ENCODE data around the gene AUTS2.
A peak's percentile ranks its signal among the peaks of the same experiment; 100 is the strongest.

AUTS2 gene

GRCh38 chr7:70416347-70416985 lies 818.2 kb downstream of the AUTS2 start:
- DNase-seq: no peak

- no peak for DNase-seq
These were observed 818.8 kb downstream of the AUTS2 start for GRCh38 chr7:70416986-70417655.

DNA sequence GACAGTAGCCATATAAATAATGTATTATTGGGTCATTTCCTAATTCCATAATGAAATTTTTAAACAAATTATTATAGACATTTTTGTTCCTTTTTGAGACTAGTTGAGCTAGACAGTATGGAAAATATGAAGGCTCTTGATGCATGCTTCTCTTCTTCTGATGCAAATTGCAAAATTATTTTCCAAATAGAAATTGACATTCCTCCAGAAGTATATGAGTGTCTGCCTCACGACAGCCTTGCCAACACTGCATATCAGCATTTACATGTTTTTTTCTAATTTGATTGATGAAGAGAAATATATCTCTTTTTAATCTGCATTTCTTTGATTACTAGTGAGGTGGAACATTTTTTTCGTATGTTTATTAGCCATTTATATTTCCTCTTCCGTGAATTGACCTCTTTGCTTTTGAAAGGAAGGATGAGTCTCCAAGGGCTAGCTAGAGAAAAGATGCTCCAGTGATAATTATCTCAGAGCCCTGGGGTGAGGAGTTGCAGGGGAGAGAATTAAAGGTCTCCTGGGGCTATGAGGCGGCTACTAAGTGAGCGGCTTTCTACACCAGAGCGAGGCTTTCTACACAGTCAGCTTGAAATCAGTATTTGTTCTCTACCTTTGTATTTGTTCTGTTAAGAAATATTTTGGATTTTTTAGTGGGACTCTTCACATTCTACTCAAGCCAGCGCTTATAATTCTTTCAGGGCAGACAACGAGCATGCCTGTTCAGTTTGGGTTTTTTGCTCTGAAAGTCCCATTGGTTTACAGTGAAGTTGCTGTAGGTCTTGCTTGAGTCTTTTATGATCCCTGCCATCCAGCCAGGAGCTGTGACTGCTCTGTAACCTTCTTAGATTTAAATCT lies 821.5 kb downstream of the AUTS2 start:
- DNase-seq: no peak

DNA sequence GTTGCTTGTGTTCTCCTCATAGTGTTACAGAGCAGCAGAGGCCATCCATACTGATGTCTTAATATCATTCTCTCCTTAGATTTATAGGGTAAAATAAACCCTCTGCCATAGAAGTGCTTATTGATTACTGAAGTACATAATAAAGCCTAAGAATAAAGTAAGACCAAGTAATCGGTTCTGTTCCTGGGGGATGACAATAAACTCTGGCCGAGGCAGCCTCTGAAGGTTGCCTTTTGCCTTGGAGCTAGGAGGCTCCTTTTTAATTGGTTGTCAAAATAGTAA lies 822.0 kb downstream of the AUTS2 start:
- DNase-seq: no peak

DNA sequence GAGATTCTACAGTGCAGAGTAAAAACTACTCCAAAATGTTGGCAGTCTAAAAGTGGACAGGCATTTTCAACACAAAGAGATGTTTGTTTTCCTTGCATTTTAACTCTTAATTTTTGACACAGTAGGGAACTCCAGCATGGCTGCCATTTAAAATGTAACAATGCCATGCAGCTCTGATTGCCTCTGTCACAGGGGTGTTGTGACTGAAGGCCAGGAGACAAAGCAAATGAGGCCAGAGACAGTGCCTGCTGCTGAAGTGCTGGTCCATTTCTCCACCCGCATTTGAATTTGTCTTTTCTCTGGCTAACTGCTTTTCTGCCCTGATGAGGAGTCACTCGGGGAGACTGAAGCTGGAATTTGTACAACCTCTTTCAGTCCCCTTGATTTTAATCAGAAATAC lies 823.0 kb downstream of the AUTS2 start:
- DNase-seq: no peak

DNA sequence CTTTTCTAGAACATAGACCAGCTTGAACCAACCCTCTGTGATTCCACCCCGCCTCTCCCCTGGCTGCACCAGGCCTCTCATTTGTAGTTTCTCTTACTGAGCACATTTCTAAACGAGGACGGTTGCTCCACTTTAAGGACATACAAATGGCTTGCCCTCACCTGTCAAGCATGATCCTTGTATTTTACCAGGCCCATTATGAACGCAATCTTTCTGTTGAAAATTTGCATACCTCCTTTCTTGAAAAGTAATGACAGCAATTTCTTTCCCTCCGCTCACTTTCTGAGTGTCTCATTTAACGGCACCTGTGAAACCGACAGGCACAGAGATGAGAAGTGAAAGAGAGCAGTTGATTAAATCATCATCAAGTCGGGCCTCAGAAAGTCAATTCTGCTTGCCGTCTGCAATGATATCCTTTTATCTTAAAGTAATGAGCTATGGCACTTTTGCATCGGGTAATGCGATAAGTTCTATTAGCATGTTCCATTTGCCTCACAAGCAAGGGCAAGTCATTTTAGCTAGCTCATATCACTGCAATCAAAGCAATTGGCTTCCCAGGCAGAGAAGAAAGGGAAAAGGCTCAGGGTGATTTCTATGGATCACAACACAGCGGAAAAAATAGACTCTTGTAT lies 828.1 kb downstream of the AUTS2 start:
- DNase-seq: no peak

- DNase-seq: peak; percentile 39
These were observed 834.3 kb downstream of the AUTS2 start for GRCh38 chr7:70432567-70433001.

- DNase-seq: no peak
These were observed 836.1 kb downstream of the AUTS2 start for GRCh38 chr7:70434376-70434775.

DNA sequence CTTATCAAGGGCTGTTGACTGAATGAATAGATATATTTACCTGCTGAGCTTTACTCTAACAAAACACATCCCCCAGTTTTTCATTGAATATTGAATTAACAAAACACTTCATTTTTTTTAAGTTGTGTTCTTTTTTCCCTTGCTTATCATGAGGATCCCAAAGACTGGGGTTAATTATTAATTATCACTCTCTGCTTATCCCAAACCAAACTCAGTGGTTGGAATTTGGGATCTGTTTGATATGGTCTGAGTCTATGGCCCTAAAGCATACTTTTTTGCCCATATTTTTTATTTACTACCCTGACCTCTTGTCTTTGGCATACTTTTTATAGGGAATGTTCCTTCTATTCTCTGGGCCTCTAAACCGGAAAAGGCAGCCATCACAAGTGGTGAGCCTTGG lies 836.5 kb downstream of the AUTS2 start:
- DNase-seq: no peak

- DNase-seq: no peak
These were observed 837.4 kb downstream of the AUTS2 start for GRCh38 chr7:70435634-70436033.

- no peak for DNase-seq
These were observed 838.6 kb downstream of the AUTS2 start for GRCh38 chr7:70436790-70437350.

GRCh38 chr7:70439651-70440050 lies 841.4 kb downstream of the AUTS2 start:
- no peak for DNase-seq

GRCh38 chr7:70446448-70447143 lies 848.3 kb downstream of the AUTS2 start:
- no peak for DNase-seq

- no peak for DNase-seq
These were observed 850.1 kb downstream of the AUTS2 start for GRCh38 chr7:70448312-70448906.

- DNase-seq: no peak
These were observed 852.5 kb downstream of the AUTS2 start for GRCh38 chr7:70450731-70451130.

DNA sequence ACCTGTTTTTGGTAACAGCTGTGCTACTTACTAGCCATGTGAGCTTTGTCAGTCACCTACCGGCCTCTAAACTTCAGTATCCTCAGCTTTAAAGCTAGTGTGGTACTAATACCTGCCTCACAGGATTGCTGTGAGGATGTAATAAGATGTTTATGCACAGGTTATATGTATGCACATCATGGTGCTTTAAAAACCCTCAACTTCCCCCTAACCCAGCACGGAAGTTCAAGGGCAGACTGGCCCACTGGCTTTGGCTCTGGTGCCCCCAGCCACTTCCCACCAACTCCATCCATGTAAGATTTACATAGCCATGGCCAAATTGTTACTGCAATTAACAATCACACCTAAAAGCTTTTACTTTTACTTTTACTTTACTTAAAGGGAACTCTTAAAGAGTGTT lies 857.6 kb downstream of the AUTS2 start:
- no peak for DNase-seq

- DNase-seq: no peak
These were observed 858.4 kb downstream of the AUTS2 start for GRCh38 chr7:70456719-70457118.

DNA sequence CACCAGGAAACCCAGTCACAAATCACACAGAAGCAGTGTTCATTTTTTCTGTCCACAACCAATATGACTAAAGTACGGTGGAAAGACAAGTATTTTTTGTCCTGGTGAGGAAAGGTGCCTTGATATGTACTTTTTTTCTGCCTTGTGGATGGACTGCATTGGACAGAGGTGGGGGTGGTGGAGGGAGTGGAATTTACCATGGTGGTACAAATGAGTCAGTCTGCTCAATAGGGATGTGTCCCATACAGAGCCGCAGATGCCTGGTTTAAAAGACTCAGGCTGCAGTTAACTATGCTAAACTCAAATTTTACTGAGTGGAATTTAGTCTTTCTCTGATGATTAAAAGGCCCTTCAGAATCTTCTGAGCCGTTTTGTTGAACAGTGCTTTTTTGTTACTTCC lies 859.2 kb downstream of the AUTS2 start:
- no peak for DNase-seq

GRCh38 chr7:70457883-70458680 lies 859.8 kb downstream of the AUTS2 start:
- DNase-seq: no peak

DNA sequence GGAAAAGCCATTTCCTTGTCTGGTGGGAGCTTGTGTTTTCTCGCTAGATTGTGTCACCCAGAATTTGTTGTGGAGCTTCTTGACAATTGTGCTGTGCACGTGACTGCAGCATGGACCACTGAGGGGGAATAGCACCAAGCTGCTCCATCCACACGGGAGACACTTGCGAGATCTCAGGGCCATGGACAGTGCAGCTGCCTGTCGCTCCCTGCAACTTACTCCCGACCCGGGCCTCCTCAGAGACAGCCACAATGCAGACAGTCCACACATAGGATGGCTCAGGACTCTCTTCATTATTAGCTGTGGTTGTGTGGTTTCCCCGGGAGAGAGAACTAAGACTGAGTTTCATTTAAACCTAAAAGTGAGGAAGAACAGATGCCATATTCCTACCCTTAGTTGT lies 860.5 kb downstream of the AUTS2 start:
- no peak for DNase-seq

- DNase-seq: no peak
These were observed 861.3 kb downstream of the AUTS2 start for GRCh38 chr7:70459546-70459945.
